HEK293 (cell line): ENCODE measurements around the gene KDR.

Source experiments
- CTCF ChIA-PET: fragments of 350-600 bp; formaldehyde crosslinking; extraction: SDS; loops from one replicate; lab custom pipeline; 2021; ENCODE audit warnings: antibody characterized with exemption; lab: Yijun Ruan, JAX
- POLR2A ChIA-PET: fragments of 300-600 bp; formaldehyde crosslinking; extraction: SDS; loops from one replicate; lab custom pipeline; 2020; ENCODE audit warnings: antibody characterized with exemption, inconsistent platforms; lab: Yijun Ruan, JAX
- H3K27ac ChIP-seq: fragments of 200-500 bp; sonication (Bioruptor generic); 2 replicates; pipeline ENCODE4 v1.5.1; 2014; ENCODE audit warnings: low read depth, low read length, control low read depth, inconsistent platforms; ENCODE audit errors: extremely low read depth
- H3K36me3 ChIP-seq, 2 experiments: fragments of 200-500 bp in 1 of 2; sonication (Bioruptor generic) in 1 of 2; 1 replicate in 1 of 2; 2 replicates in 1 of 2; pipeline ENCODE4 v1.5.1; 2014 to 2017; ENCODE audit warnings: inconsistent platforms in 2 of 2, low read length in 2 of 2; ENCODE audit not compliant: control insufficient read depth in 2 of 2, insufficient read depth in 1 of 2
- H3K4me1 ChIP-seq: fragments of 200-500 bp; sonication (Bioruptor generic); 2 replicates; pipeline ENCODE4 v1.5.1; 2014; ENCODE audit warnings: mild to moderate bottlenecking, low read length, inconsistent platforms; ENCODE audit not compliant: control insufficient read depth, insufficient read depth
- H3K4me3 ChIP-seq: 2 replicates; pipeline ENCODE4 v1.5.1; 2011; ENCODE audit warnings: low read depth, mild to moderate bottlenecking, control low read depth, low read length, moderate library complexity
- H3K9me3 ChIP-seq: fragments of 200-500 bp; sonication (Bioruptor generic); 2 replicates; pipeline ENCODE4 v1.5.1; 2014; ENCODE audit warnings: low read depth, low read length, inconsistent platforms; ENCODE audit not compliant: control insufficient read depth, insufficient read depth
- KLF16 ChIP-seq: fragments of 450-650 bp; formaldehyde crosslinking; IDR thresholded peaks from 2 replicates; pipeline ENCODE4 v1.5.1; 2017; ENCODE audit warnings: missing biosample characterization, missing genetic modification characterization
- PRDM1 ChIP-seq: fragments of 450-650 bp; formaldehyde crosslinking; IDR thresholded peaks from 2 replicates; pipeline ENCODE4; 2016; ENCODE audit warnings: missing biosample characterization, missing genetic modification characterization
- REPIN1 ChIP-seq: fragments of 450-650 bp; formaldehyde crosslinking; IDR thresholded peaks from 2 replicates; pipeline ENCODE4 v1.5.1; 2017; ENCODE audit warnings: missing biosample characterization, missing genetic modification characterization, low read depth
- TCF7L2 ChIP-seq: IDR thresholded peaks from 2 replicates; pipeline ENCODE4 v1.6.1; 2011; ENCODE audit warnings: low read depth, mild to moderate bottlenecking, inconsistent platforms, low read length, moderate library complexity, borderline replicate concordance
- WT1 ChIP-seq: fragments of 450-650 bp; formaldehyde crosslinking; IDR thresholded peaks from 2 replicates; pipeline ENCODE4 v1.5.1; 2016; ENCODE audit warnings: missing biosample characterization, missing genetic modification characterization
- ZIC2 ChIP-seq: fragments of 450-650 bp; formaldehyde crosslinking; IDR thresholded peaks from 2 replicates; pipeline ENCODE4 v1.5.1; 2016; ENCODE audit warnings: missing biosample characterization, missing genetic modification characterization
- ZNF133 ChIP-seq: fragments of 450-650 bp; formaldehyde crosslinking; IDR thresholded peaks from 2 replicates; pipeline ENCODE4 v1.5.1; 2016; ENCODE audit warnings: missing biosample characterization, missing genetic modification characterization
- ZNF223 ChIP-seq: fragments of 450-650 bp; formaldehyde crosslinking; IDR thresholded peaks from 2 replicates; pipeline ENCODE4 v1.5.1; 2016; ENCODE audit warnings: missing biosample characterization, missing genetic modification characterization
- ZNF266 ChIP-seq: fragments of 450-650 bp; formaldehyde crosslinking; IDR thresholded peaks from 2 replicates; pipeline ENCODE4 v1.5.1; 2016; ENCODE audit warnings: missing biosample characterization, missing genetic modification characterization, low read depth
- ZNF555 ChIP-seq: fragments of 450-650 bp; formaldehyde crosslinking; conservative IDR thresholded peaks from 2 replicates; pipeline ENCODE4 v1.5.1; 2017; ENCODE audit warnings: missing biosample characterization, mild to moderate bottlenecking, missing genetic modification characterization, inconsistent platforms
- ZNF830 ChIP-seq: fragments of 450-650 bp; IDR thresholded peaks from 2 replicates; pipeline ENCODE4 v1.5.0; 2018; ENCODE audit warnings: missing biosample characterization, missing genetic modification characterization, low read depth, mild to moderate bottlenecking, moderate library complexity
- ZNF837 ChIP-seq: fragments of 450-650 bp; formaldehyde crosslinking; IDR thresholded peaks from 2 replicates; pipeline ENCODE4 v1.5.1; 2016; ENCODE audit warnings: missing biosample characterization, missing genetic modification characterization
- ZNF843 ChIP-seq: fragments of 450-650 bp; formaldehyde crosslinking; IDR thresholded peaks from 2 replicates; pipeline ENCODE4 v1.5.1; 2016; ENCODE audit warnings: missing biosample characterization, missing genetic modification characterization
- ZSCAN16 ChIP-seq: fragments of 450-650 bp; formaldehyde crosslinking; IDR thresholded peaks from 2 replicates; pipeline ENCODE4 v1.5.1; 2016; ENCODE audit warnings: missing biosample characterization, missing genetic modification characterization
- TF ChIP-seq, protein P1 (sequence below): fragments of 450-650 bp; formaldehyde crosslinking; IDR thresholded peaks from 2 replicates; pipeline ENCODE4 v1.5.1; 2016; ENCODE audit warnings: missing biosample characterization, missing genetic modification characterization
- TF ChIP-seq, protein P2 (sequence below): fragments of 450-650 bp; formaldehyde crosslinking; IDR thresholded peaks from 2 replicates; pipeline ENCODE4 v1.5.1; 2016; ENCODE audit warnings: missing biosample characterization, missing genetic modification characterization, borderline replicate concordance
- TF ChIP-seq, protein P3 (sequence below): fragments of 450-650 bp; formaldehyde crosslinking; IDR thresholded peaks from 2 replicates; pipeline ENCODE4 v1.5.1; 2016; ENCODE audit warnings: missing biosample characterization, missing genetic modification characterization
- TF ChIP-seq, protein P4 (sequence below): fragments of 450-650 bp; formaldehyde crosslinking; IDR thresholded peaks from 2 replicates; pipeline ENCODE4 v1.5.1; 2016; ENCODE audit warnings: missing biosample characterization, missing genetic modification characterization

KDR gene

DNA sequence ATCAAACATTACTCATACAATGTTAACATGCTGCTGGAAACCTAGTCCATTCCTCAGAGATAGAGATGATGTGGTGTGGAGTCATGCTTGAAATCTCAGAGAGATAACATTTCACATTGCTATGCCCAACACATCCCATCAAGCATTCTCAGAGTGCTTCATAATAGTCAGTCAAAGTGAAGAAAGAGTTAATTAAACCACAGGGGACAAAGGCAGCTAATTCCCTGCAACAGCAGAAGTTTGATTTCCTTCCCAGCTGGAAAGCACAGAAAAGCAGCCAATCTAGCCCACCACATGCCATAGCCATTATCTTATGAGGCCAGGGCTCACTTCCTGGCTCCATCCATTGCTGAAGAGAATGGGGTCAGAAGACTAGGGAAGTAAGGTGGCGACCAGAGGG, 8.9 kb downstream of the KDR start (continued):
- TF ChIP-seq, protein P1, sequence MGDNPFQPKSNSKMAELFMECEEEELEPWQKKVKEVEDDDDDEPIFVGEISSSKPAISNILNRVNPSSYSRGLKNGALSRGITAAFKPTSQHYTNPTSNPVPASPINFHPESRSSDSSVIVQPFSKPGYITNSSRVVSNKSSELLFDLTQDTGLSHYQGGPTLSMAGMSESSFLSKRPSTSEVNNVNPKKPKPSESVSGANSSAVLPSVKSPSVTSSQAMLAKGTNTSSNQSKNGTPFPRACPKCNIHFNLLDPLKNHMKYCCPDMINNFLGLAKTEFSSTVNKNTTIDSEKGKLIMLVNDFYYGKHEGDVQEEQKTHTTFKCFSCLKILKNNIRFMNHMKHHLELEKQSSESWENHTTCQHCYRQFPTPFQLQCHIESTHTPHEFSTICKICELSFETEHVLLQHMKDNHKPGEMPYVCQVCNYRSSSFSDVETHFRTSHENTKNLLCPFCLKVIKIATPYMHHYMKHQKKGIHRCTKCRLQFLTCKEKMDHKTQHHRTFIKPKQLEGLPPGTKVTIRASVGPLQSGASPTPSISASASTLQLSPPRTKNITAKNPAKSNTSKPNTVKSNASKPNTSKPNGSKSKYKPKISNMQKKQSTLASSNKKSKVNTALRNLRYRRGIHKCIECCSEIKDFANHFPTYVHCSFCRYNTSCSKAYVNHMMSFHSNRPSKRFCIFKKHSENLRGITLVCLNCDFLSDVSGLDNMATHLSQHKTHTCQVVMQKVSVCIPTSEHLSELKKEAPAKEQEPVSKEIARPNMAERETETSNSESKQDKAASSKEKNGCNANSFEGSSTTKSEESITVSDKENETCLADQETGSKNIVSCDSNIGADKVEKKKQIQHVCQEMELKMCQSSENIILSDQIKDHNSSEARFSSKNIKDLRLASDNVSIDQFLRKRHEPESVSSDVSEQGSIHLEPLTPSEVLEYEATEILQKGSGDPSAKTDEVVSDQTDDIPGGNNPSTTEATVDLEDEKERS (tag by site-specific recombination) = no peak
- no peak for TF ChIP-seq PRDM1 (tag by site-specific recombination)
- TF ChIP-seq ZNF555 (tag by site-specific recombination) = no peak

DNA sequence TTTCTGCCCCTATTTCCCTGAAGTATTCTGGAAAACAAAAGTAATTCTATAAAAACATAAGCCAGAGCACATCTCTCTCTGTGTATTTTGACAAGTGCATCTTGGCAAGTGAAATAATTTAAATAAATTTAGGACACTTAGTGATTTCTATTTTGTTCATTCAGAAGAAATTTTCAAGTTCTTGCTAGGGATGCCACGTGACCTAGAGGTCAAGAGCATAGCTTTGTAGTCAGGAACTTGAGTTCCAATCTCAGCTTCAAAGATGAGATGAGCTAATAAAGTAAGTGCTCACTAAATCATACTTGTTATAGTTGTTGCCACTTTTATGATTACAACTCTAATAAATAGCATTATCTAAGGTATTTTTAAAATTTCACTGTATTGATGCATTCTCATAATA, 13.8 kb downstream of the KDR start:
- no peak for TF ChIP-seq ZNF837 (tag by site-specific recombination)
- no peak for TF ChIP-seq KLF16 (tag by site-specific recombination)
- no peak for TF ChIP-seq ZNF266 (tag by site-specific recombination)
- no peak for TF ChIP-seq ZNF830 (tag by site-specific recombination)
- TF ChIP-seq, protein P2, sequence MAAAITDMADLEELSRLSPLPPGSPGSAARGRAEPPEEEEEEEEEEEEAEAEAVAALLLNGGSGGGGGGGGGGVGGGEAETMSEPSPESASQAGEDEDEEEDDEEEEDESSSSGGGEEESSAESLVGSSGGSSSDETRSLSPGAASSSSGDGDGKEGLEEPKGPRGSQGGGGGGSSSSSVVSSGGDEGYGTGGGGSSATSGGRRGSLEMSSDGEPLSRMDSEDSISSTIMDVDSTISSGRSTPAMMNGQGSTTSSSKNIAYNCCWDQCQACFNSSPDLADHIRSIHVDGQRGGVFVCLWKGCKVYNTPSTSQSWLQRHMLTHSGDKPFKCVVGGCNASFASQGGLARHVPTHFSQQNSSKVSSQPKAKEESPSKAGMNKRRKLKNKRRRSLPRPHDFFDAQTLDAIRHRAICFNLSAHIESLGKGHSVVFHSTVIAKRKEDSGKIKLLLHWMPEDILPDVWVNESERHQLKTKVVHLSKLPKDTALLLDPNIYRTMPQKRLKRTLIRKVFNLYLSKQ = no peak
- TF ChIP-seq ZSCAN16 (tag by site-specific recombination) = no peak
- no peak for TF ChIP-seq ZNF843 (tag by site-specific recombination)
- TF ChIP-seq, protein P3, sequence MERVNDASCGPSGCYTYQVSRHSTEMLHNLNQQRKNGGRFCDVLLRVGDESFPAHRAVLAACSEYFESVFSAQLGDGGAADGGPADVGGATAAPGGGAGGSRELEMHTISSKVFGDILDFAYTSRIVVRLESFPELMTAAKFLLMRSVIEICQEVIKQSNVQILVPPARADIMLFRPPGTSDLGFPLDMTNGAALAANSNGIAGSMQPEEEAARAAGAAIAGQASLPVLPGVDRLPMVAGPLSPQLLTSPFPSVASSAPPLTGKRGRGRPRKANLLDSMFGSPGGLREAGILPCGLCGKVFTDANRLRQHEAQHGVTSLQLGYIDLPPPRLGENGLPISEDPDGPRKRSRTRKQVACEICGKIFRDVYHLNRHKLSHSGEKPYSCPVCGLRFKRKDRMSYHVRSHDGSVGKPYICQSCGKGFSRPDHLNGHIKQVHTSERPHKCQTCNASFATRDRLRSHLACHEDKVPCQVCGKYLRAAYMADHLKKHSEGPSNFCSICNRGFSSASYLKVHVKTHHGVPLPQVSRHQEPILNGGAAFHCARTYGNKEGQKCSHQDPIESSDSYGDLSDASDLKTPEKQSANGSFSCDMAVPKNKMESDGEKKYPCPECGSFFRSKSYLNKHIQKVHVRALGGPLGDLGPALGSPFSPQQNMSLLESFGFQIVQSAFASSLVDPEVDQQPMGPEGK (tag by site-specific recombination) = no peak
- no peak for TF ChIP-seq ZNF133 (tag by site-specific recombination)
- no peak for TF ChIP-seq ZNF223 (tag by site-specific recombination)
- TF ChIP-seq, protein P4, sequence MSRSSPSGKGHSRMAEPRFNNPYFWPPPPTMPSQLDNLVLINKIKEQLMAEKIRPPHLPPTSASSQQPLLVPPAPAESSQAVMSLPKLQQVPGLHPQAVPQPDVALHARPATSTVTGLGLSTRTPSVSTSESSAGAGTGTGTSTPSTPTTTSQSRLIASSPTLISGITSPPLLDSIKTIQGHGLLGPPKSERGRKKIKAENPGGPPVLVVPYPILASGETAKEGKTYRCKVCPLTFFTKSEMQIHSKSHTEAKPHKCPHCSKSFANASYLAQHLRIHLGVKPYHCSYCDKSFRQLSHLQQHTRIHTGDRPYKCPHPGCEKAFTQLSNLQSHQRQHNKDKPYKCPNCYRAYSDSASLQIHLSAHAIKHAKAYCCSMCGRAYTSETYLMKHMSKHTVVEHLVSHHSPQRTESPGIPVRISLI (tag by site-specific recombination) = no peak
- TF ChIP-seq REPIN1 = no peak
- TF ChIP-seq ZIC2 (tag by site-specific recombination) = no peak
- TF ChIP-seq, all 188 proteins: peak for 0
- Histone ChIP-seq H3K27ac (no peak overlapping the region), H3K36me3 (no peaks in the 10 kb centered on the region), H3K4me3 (no peak overlapping the region), H3K4me1 (no peaks in the 10 kb centered on the region), H3K9me3 (no peaks in the 10 kb centered on the region)
- ChIA-PET POLR2A (interaction anchor here (0.7 kb wide), 1 partner anchor 387 kb away, joined by 6 read pairs; no protein-coding TSS in a partner anchor), CTCF (no interaction called here)

DNA sequence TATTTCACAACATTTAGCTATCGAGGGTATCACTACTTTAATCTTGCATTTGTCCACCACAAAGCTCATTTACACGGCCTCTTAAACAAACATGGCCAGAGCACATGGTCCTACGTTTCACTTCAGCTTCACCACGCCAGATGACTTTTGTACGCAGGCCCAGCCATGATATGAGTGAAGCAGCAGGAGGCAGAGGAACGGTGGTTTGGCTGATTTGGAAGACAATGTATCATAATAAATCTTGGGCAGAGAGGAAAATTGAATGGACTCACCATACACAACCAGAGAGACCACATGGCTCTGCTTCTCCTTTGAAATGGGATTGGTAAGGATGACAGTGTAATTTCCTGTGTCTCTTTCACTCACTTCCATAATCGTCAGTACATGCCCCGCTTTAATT, 15.3 kb downstream of the KDR start:
- ChIA-PET CTCF (no interaction called here), POLR2A (no interaction called here)
- no peaks in the 10 kb centered on the region for H3K9me3 ChIP-seq
- no peaks in the 10 kb centered on the region for H3K4me1 ChIP-seq
- no peaks in the 10 kb centered on the region for H3K36me3 ChIP-seq
- TF ChIP-seq WT1 (no peak), TCF7L2 (no peak)
- H3K27ac ChIP-seq = no peak overlapping the region
- H3K4me3 ChIP-seq = no peak overlapping the region
